ENCODE measurements around the gene USP25. TPM values are rescaled to one million over a fixed set of nuclear protein-coding genes. Genes with fewer than 3 reads are reported as not detected.

The USP25 gene
- total RNA-seq, 2 donors from 2014 or later: 32.0 to 43.5 TPM

- Histone ChIP-seq H3K4me1 (ENCODE audit: control insufficient read depth in 1 of 2, low read depth in 2 of 2) (peaks cover 0 to under 1% of the 10 kb centered on the region in 2 donors), H3K4me3 (no peak overlapping the region), H3K27ac (no peak overlapping the region), H3K9me3 (no peaks in the 10 kb centered on the region), H3K27me3 (replicated peaks; ENCODE audit: insufficient read depth) (no peaks in the 10 kb centered on the region), H3K36me3 (peaks cover 2% of the 10 kb centered on the region)
- no peak for ATAC-seq (ENCODE audit: insufficient number of reproducible peaks, low FRiP score, low read depth)
- TF ChIP-seq, protein P1, sequence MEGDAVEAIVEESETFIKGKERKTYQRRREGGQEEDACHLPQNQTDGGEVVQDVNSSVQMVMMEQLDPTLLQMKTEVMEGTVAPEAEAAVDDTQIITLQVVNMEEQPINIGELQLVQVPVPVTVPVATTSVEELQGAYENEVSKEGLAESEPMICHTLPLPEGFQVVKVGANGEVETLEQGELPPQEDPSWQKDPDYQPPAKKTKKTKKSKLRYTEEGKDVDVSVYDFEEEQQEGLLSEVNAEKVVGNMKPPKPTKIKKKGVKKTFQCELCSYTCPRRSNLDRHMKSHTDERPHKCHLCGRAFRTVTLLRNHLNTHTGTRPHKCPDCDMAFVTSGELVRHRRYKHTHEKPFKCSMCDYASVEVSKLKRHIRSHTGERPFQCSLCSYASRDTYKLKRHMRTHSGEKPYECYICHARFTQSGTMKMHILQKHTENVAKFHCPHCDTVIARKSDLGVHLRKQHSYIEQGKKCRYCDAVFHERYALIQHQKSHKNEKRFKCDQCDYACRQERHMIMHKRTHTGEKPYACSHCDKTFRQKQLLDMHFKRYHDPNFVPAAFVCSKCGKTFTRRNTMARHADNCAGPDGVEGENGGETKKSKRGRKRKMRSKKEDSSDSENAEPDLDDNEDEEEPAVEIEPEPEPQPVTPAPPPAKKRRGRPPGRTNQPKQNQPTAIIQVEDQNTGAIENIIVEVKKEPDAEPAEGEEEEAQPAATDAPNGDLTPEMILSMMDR (IDR thresholded peaks at IDR 0.05): no peak
- no peak for DNase-seq (ENCODE audit: low spot score)
Measured at GRCh38 chr21:15826147-15826780, 96.5 kb downstream of the USP25 start.

GRCh38 chr21:15826908-15827601 is 97.3 kb downstream of the USP25 start:
- no peak for ATAC-seq (ENCODE audit: insufficient number of reproducible peaks, low FRiP score, low read depth)
- no peak overlapping the region for H3K4me3 ChIP-seq
- H3K9me3 ChIP-seq: no peaks in the 10 kb centered on the region
- DNase-seq (ENCODE audit: low spot score): no peak
- no peak overlapping the region for H3K27ac ChIP-seq
- peaks cover 2% of the 10 kb centered on the region for H3K36me3 ChIP-seq
- TF ChIP-seq, protein P1 (IDR thresholded peaks at IDR 0.05): no peak
- H3K4me1 ChIP-seq (ENCODE audit: control insufficient read depth in 1 of 2, low read depth in 2 of 2): no peaks in the 10 kb centered on the region
- no peaks in the 10 kb centered on the region for H3K27me3 ChIP-seq (replicated peaks; ENCODE audit: insufficient read depth)

DNA sequence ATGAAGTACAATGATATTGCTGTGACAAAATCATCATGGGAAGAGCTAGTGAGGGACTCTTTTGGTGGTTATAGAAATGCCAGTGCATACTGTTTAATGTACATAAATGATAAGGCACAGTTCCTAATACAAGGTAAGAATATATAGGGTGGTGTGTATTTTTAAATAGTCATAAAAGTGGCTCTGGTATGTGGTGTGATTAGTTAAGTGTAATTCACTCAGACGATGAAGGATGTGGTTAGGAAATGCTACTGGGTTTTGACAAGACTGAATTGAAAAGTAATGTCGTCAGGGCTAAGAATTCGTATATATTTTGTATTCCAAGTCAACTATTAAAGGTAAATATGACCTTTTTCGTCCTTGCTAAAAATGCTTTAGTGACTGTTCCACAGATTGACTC is 101.7 kb downstream of the USP25 start:
- DNase-seq (ENCODE audit: low spot score) (no peak), ATAC-seq (ENCODE audit: insufficient number of reproducible peaks, low FRiP score, low read depth) (no peak)
- no peaks in the 10 kb centered on the region for H3K27me3 ChIP-seq (replicated peaks; ENCODE audit: insufficient read depth)
- no peaks in the 10 kb centered on the region for H3K9me3 ChIP-seq
- no peaks in the 10 kb centered on the region for H3K36me3 ChIP-seq
- no peak overlapping the region for H3K27ac ChIP-seq
- H3K4me1 ChIP-seq (ENCODE audit: control insufficient read depth in 1 of 2, low read depth in 2 of 2): no peaks in the 10 kb centered on the region
- TF ChIP-seq, protein P1 (IDR thresholded peaks at IDR 0.05): no peak
- no peak overlapping the region for H3K4me3 ChIP-seq

GRCh38 chr21:15837645-15838044 is 107.9 kb downstream of the USP25 start:
- TF ChIP-seq, protein P1 (IDR thresholded peaks at IDR 0.05): no peak

DNA sequence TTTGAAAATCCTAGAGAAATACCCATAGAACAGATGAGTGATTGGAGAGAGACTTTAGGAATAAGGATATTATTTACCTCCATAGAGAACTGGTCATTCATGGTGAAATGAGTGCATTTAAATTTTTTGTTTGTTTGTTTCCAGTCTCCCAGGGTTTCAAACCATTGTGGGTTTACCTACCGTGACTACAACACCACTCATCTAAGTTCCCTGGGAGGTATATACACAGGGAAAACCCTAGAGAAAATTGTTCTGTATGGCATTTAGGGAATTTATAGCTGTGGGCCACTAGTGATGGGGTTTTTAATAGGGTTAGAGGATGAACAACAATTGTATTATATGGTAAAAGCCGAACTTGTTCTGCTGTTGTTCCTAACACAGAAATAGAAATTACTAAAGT is 109.2 kb downstream of the USP25 start:
- H3K4me1 ChIP-seq (ENCODE audit: control insufficient read depth in 1 of 2, low read depth in 2 of 2): peaks cover 4 to 16% of the 10 kb centered on the region in 2 donors
- no peak overlapping the region for H3K27ac ChIP-seq
- no peak overlapping the region for H3K4me3 ChIP-seq
- no peaks in the 10 kb centered on the region for H3K9me3 ChIP-seq
- H3K36me3 ChIP-seq: no peaks in the 10 kb centered on the region
- DNase-seq (ENCODE audit: low spot score) (no peak), ATAC-seq (ENCODE audit: insufficient number of reproducible peaks, low FRiP score, low read depth) (no peak)
- TF ChIP-seq, protein P1 (IDR thresholded peaks at IDR 0.05): no peak
- H3K27me3 ChIP-seq (replicated peaks; ENCODE audit: insufficient read depth): no peaks in the 10 kb centered on the region

More at GRCh38 chr21:15837645-15838044, 107.9 kb downstream of the USP25 start:
- DNase-seq (ENCODE audit: low spot score) (no peak), ATAC-seq (ENCODE audit: insufficient number of reproducible peaks, low FRiP score, low read depth) (peak; percentile 55)
- peaks cover 4 to 16% of the 10 kb centered on the region in 2 donors for H3K4me1 ChIP-seq (ENCODE audit: control insufficient read depth in 1 of 2, low read depth in 2 of 2)
- no peak overlapping the region for H3K27ac ChIP-seq
- no peaks in the 10 kb centered on the region for H3K27me3 ChIP-seq (replicated peaks; ENCODE audit: insufficient read depth)
- no peaks in the 10 kb centered on the region for H3K36me3 ChIP-seq
- H3K4me3 ChIP-seq: no peak overlapping the region
- no peaks in the 10 kb centered on the region for H3K9me3 ChIP-seq

Measured in thoracic aorta (tissue), 2 donors.